ENCODE measurements around the gene NTM.

NTM gene

GRCh38 chr11:131993246-131993645 lies 622.8 kb downstream of the NTM start:
- no peak overlapping the region for H3K4me3 Mint-ChIP-seq
- no peak overlapping the region for H3K27ac Mint-ChIP-seq
- H3K27me3 Mint-ChIP-seq (ENCODE audit: low read depth): no peaks in the 10 kb centered on the region
- H3K36me3 Mint-ChIP-seq (ENCODE audit: low read depth): no peaks in the 10 kb centered on the region
- H3K9me3 Mint-ChIP-seq: peaks cover 14% of the 10 kb centered on the region
- H3K4me1 Mint-ChIP-seq (ENCODE audit: low read depth): no peaks in the 10 kb centered on the region
- DNase-seq (ENCODE audit: low spot score): no peak

DNA sequence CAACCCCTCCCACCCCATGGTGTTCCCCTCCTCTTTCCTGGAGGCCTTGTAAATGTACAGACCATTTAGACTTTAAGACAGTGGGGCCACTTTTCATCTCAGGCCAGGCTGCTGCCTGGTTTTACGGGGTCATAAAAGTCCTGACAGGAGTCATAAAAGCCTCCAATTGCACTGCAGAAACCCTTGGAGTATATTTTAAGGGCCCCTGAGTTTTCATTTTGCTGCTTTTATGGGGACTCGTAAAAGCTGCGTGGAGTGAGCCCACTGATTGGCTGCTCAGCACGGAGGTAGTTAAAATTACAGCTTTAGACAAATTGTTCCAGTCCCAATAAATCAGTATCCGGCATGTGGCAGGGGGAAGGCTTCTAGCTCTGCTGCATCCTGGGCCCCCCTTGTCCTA lies 627.6 kb downstream of the NTM start:
- Mint-ChIP-seq H3K27me3 (ENCODE audit: low read depth) (no peaks in the 10 kb centered on the region), H3K36me3 (ENCODE audit: low read depth) (no peaks in the 10 kb centered on the region), H3K27ac (no peak overlapping the region), H3K4me3 (no peak overlapping the region), H3K9me3 (peaks cover 14% of the 10 kb centered on the region), H3K4me1 (ENCODE audit: low read depth) (no peaks in the 10 kb centered on the region)
- no peak for DNase-seq (ENCODE audit: low spot score)

- Mint-ChIP-seq H3K27ac (no peak overlapping the region), H3K27me3 (ENCODE audit: low read depth) (no peaks in the 10 kb centered on the region), H3K4me1 (ENCODE audit: low read depth) (no peaks in the 10 kb centered on the region), H3K36me3 (ENCODE audit: low read depth) (no peaks in the 10 kb centered on the region), H3K4me3 (no peak overlapping the region), H3K9me3 (peaks cover 14% of the 10 kb centered on the region)
- no peak for DNase-seq (ENCODE audit: low spot score)
Measured at GRCh38 chr11:131999084-131999483, 628.7 kb downstream of the NTM start.

DNA sequence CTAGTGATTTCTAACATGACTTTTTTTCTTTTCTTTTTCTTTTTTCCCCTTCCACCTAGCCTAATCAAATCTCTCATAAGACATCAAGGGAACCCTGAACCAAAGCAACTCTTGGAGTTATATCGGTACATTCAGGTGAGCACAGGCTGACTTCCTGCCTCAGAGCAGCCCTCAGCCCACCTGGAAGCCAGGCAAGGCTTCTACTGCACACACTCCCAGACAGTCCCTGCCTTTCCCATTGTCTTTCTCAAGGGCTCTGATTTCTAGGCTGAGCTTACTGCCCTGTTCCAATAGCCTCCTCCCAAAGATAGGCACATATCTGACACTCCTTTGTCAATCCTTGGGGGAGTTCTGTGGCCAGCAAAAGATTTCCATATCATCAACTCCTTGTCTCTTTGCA lies 629.5 kb downstream of the NTM start:
- no peaks in the 10 kb centered on the region for H3K27me3 Mint-ChIP-seq (ENCODE audit: low read depth)
- peaks cover 14% of the 10 kb centered on the region for H3K9me3 Mint-ChIP-seq
- DNase-seq (ENCODE audit: low spot score): no peak
- no peaks in the 10 kb centered on the region for H3K4me1 Mint-ChIP-seq (ENCODE audit: low read depth)
- H3K4me3 Mint-ChIP-seq: no peak overlapping the region
- H3K36me3 Mint-ChIP-seq (ENCODE audit: low read depth): no peaks in the 10 kb centered on the region
- H3K27ac Mint-ChIP-seq: no peak overlapping the region

DNA sequence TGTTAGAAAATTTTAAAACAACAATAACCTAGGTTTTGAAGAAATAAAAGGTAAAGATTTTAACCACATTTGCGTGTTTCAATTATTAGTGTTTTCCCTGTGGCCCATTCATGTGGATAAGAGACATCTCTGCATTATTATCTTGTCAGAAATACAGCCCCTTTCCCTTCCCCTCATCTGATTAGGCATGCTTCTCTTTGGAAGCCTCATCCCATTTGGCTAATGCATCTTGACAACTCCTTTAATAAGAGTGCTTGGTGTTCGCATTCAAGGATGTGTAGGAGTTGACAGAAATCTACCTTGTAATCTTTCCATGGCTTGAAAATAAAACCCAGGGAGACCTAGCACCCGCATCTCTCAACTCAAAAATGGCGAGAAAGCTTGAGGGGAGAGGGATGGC lies 635.5 kb downstream of the NTM start:
- Mint-ChIP-seq H3K27me3 (ENCODE audit: low read depth) (no peaks in the 10 kb centered on the region), H3K9me3 (peaks cover 6% of the 10 kb centered on the region), H3K4me3 (no peak overlapping the region), H3K4me1 (ENCODE audit: low read depth) (no peaks in the 10 kb centered on the region), H3K27ac (no peak overlapping the region), H3K36me3 (ENCODE audit: low read depth) (no peaks in the 10 kb centered on the region)
- no peak for DNase-seq (ENCODE audit: low spot score)

GRCh38 chr11:132006884-132007580 lies 636.6 kb downstream of the NTM start:
- H3K27me3 Mint-ChIP-seq (ENCODE audit: low read depth): no peaks in the 10 kb centered on the region
- H3K27ac Mint-ChIP-seq: no peak overlapping the region
- no peaks in the 10 kb centered on the region for H3K36me3 Mint-ChIP-seq (ENCODE audit: low read depth)
- DNase-seq (ENCODE audit: low spot score): no peak
- peaks cover 6% of the 10 kb centered on the region for H3K9me3 Mint-ChIP-seq
- H3K4me1 Mint-ChIP-seq (ENCODE audit: low read depth): no peaks in the 10 kb centered on the region
- no peak overlapping the region for H3K4me3 Mint-ChIP-seq

- Mint-ChIP-seq H3K4me3 (no peak overlapping the region), H3K27ac (no peak overlapping the region), H3K4me1 (ENCODE audit: low read depth) (no peaks in the 10 kb centered on the region), H3K9me3 (peaks cover 6% of the 10 kb centered on the region), H3K36me3 (ENCODE audit: low read depth) (no peaks in the 10 kb centered on the region), H3K27me3 (ENCODE audit: low read depth) (no peaks in the 10 kb centered on the region)
- DNase-seq (ENCODE audit: low spot score): no peak
Measured at GRCh38 chr11:132008226-132008625, 637.8 kb downstream of the NTM start.

GRCh38 chr11:132008872-132009271 lies 638.5 kb downstream of the NTM start:
- Mint-ChIP-seq H3K36me3 (ENCODE audit: low read depth) (no peaks in the 10 kb centered on the region), H3K4me1 (ENCODE audit: low read depth) (no peaks in the 10 kb centered on the region), H3K9me3 (peaks cover 6% of the 10 kb centered on the region), H3K27ac (no peak overlapping the region), H3K4me3 (no peak overlapping the region), H3K27me3 (ENCODE audit: low read depth) (no peaks in the 10 kb centered on the region)
- DNase-seq (ENCODE audit: low spot score): no peak

DNA sequence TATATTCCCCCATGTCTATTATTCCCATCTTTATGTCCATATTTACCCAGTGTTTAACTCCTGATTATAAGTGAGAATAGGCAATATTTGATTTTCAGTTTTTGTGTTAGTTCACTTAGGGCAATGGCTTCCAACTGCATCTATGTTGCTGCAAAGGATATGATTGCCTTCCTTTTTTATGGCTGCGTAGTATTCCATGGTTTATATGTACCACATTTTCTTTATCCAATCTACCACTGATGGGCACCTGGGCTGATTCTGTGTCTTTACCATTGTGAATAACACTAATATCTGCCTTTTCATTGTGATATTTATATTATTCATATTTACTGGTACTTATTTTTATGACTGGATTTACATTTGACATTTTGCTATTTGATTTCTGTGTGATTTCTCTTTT lies 649.6 kb downstream of the NTM start:
- no peak overlapping the region for H3K4me3 Mint-ChIP-seq
- no peak for DNase-seq (ENCODE audit: low spot score)
- no peaks in the 10 kb centered on the region for H3K4me1 Mint-ChIP-seq (ENCODE audit: low read depth)

DNA sequence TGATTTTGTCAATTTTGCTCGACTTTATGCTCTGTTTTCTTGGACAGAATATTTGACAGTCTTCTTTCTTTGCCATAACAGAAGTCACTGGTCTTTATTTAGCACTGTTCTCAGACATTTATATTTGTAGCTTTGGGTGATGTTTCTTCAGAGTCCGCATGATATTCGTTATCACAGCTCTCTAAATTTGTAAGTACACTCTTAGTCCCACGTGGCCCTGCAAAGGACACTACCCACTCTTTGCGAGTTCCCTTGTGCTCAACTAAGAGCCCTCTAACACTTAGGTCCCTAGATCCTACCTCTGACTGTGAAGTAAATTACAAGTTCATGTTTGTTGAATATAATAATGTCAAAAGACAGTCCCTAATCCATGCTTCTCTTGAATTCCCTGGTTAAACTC lies 651.9 kb downstream of the NTM start:
- no peaks in the 10 kb centered on the region for H3K27me3 Mint-ChIP-seq (ENCODE audit: low read depth)
- no peak overlapping the region for H3K4me3 Mint-ChIP-seq
- H3K4me1 Mint-ChIP-seq (ENCODE audit: low read depth): no peaks in the 10 kb centered on the region
- DNase-seq (ENCODE audit: low spot score): no peak
- no peak overlapping the region for H3K27ac Mint-ChIP-seq
- H3K9me3 Mint-ChIP-seq: peaks cover 18% of the 10 kb centered on the region
- no peaks in the 10 kb centered on the region for H3K36me3 Mint-ChIP-seq (ENCODE audit: low read depth)

More for the DNA sequence above, 649.6 kb downstream of the NTM start:
- H3K36me3 Mint-ChIP-seq (ENCODE audit: low read depth): no peaks in the 10 kb centered on the region
- peaks cover 18% of the 10 kb centered on the region for H3K9me3 Mint-ChIP-seq
- no peak overlapping the region for H3K27ac Mint-ChIP-seq
- H3K27me3 Mint-ChIP-seq (ENCODE audit: low read depth): no peaks in the 10 kb centered on the region

DNA sequence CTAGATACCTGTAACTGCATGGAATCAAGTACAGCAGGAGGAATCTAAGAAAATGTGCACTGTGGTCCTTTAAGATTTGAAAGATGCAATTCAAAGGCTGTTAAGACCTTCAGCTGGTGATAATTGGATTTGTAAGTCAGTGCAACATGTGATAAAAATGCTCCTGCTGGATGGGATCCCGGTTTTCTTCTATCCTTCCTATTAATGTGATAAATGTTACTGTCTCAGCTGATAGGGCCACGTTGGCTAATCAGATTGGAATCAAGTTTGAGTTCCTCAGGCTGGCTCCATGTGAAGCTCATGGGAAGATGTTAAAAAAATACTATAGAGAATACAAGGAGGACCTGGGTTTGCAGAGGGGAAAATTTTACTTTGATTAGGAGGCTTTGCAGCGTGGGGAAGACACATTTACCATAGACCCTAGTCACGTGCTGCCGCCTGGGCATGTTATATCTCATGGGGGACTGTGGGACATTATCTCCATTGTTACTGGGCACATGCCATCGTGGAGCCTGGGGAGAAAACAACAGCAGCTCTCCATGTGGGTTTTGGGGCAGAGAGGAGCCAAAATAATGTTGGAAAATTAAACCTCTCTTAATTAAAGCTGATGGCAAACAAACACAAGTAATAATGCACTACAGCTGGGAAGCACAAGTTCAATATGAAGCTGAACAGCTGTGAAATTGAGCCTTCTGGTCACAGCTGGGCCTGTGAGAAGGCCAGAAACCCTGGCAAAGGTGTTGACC lies 652.5 kb downstream of the NTM start:
- Mint-ChIP-seq H3K4me1 (ENCODE audit: low read depth) (no peaks in the 10 kb centered on the region), H3K27ac (no peak overlapping the region), H3K4me3 (no peak overlapping the region), H3K36me3 (ENCODE audit: low read depth) (no peaks in the 10 kb centered on the region), H3K27me3 (ENCODE audit: low read depth) (no peaks in the 10 kb centered on the region), H3K9me3 (peaks cover 18% of the 10 kb centered on the region)
- DNase-seq (ENCODE audit: low spot score): no peak

- no peak for DNase-seq (ENCODE audit: low spot score)
- H3K27me3 Mint-ChIP-seq (ENCODE audit: low read depth): no peaks in the 10 kb centered on the region
- H3K4me1 Mint-ChIP-seq (ENCODE audit: low read depth): no peaks in the 10 kb centered on the region
- no peak overlapping the region for H3K4me3 Mint-ChIP-seq
- H3K27ac Mint-ChIP-seq: no peak overlapping the region
- H3K36me3 Mint-ChIP-seq (ENCODE audit: low read depth): no peaks in the 10 kb centered on the region
- peaks cover 18% of the 10 kb centered on the region for H3K9me3 Mint-ChIP-seq
Measured at GRCh38 chr11:132024587-132025295, 654.3 kb downstream of the NTM start.

DNA sequence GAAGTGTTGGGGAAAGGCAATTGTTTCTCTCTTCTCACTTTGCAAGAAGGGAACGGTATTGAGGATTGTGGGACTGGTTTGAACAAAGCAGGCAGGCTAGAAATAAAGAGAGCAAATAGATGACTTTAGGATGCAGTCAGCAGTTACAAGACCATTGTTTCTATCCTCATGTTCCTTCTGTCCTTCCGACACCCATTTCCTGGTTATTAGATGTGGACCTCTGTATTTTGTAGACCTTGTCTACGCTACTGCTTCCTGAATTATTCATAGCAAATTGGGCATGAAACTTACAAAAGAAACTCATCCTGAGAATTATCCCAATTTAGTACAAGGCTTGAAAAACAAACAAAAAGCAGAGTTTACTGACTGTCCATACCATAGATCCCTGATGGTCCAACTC lies 656.3 kb downstream of the NTM start:
- peaks cover 8% of the 10 kb centered on the region for H3K9me3 Mint-ChIP-seq
- H3K4me3 Mint-ChIP-seq: no peak overlapping the region
- H3K27me3 Mint-ChIP-seq (ENCODE audit: low read depth): no peaks in the 10 kb centered on the region
- H3K27ac Mint-ChIP-seq: no peak overlapping the region
- H3K4me1 Mint-ChIP-seq (ENCODE audit: low read depth): no peaks in the 10 kb centered on the region
- no peaks in the 10 kb centered on the region for H3K36me3 Mint-ChIP-seq (ENCODE audit: low read depth)
- DNase-seq (ENCODE audit: low spot score): no peak

All from T-helper 2 cell treated with Interferon-gamma antibody and Interleukin-4, amounts not matched to agents 5 μg/mL and 100 μg/mL, for 36 hours (primary cell).